Neuronal stem cell (in vitro differentiated cells): ENCODE data around the gene PODXL2.
"Not testable (repeated sequence)": the region's sequence is repeated elsewhere in the genome, so short reads cannot be mapped to it uniquely, and the experiment has no call there.

Source experiments
- DNase-seq: peaks from one replicate; pipeline ENCODE4 v3.0.0-alpha.2; 2013; ENCODE audit warnings: low spot score
- H2AFZ ChIP-seq: one replicate; pipeline ENCODE4 v1.6.1; 2013; ENCODE audit warnings: mild to moderate bottlenecking, low read length, inconsistent platforms
- H2AK5ac ChIP-seq: 2 replicates; pipeline ENCODE4 v1.6.1; 2013; ENCODE audit warnings: low read depth, mild to moderate bottlenecking, inconsistent platforms, low read length, moderate library complexity, mixed read lengths
- H2BK120ac ChIP-seq: 2 replicates; pipeline ENCODE4 v1.6.1; 2013; ENCODE audit warnings: low read depth, mild to moderate bottlenecking, inconsistent platforms, low read length, moderate library complexity, mixed read lengths
- H2BK12ac ChIP-seq: one replicate; pipeline ENCODE4 v1.6.1; 2013; ENCODE audit warnings: low read length, inconsistent platforms
- H2BK15ac ChIP-seq: 2 replicates; pipeline ENCODE4 v1.6.1; 2013; ENCODE audit warnings: mild to moderate bottlenecking, low read length, inconsistent platforms, mixed read lengths
- H2BK5ac ChIP-seq: one replicate; pipeline ENCODE4 v1.6.1; 2013; ENCODE audit warnings: inconsistent platforms, mild to moderate bottlenecking, low read length, moderate library complexity
- H3K14ac ChIP-seq: one replicate; pipeline ENCODE4 v1.6.1; 2013; ENCODE audit warnings: low read length, inconsistent platforms
- H3K18ac ChIP-seq: 2 replicates; pipeline ENCODE4 v1.6.1; 2013; ENCODE audit warnings: low read length, inconsistent platforms
- H3K23ac ChIP-seq: 2 replicates; pipeline ENCODE4 v1.6.1; 2013; ENCODE audit warnings: low read depth, mild to moderate bottlenecking, mixed read lengths, low read length, inconsistent platforms; ENCODE audit not compliant: poor library complexity
- H3K27ac ChIP-seq: replicated peaks from 3 replicates; pipeline ENCODE4 v1.5.1; 2013; ENCODE audit warnings: low read length, inconsistent platforms
- H3K27me3 ChIP-seq, 3 experiments: 2 replicates each; pipeline ENCODE4 v1.6.1; 2013; ENCODE audit warnings: low read length in 3 of 3, mild to moderate bottlenecking in 2 of 3, inconsistent platforms in 1 of 3, low read depth in 1 of 3, mixed read lengths in 1 of 3, moderate library complexity in 1 of 3; ENCODE audit not compliant: control insufficient read depth in 3 of 3, insufficient read depth in 3 of 3
- H3K36me3 ChIP-seq, 2 donors: replicated peaks in 1 of 2; 2 replicates each; pipeline ENCODE4 v1.6.1; 2013; ENCODE audit warnings: low read length in 2 of 2; ENCODE audit not compliant: control insufficient read depth in 2 of 2, insufficient read depth in 2 of 2
- H3K4ac ChIP-seq: 2 replicates; pipeline ENCODE4 v1.6.1; 2013; ENCODE audit warnings: inconsistent platforms, mild to moderate bottlenecking, low read length, moderate library complexity
- H3K4me1 ChIP-seq, 2 donors: 1 replicate in 1 of 2; 2 replicates in 1 of 2; pipeline ENCODE4 v1.6.1; 2013; ENCODE audit warnings: low read length in 2 of 2, low read depth in 1 of 2; ENCODE audit not compliant: control insufficient read depth in 2 of 2, insufficient read depth in 1 of 2
- H3K4me2 ChIP-seq: one replicate; pipeline ENCODE4 v1.6.1; 2013; ENCODE audit warnings: mild to moderate bottlenecking, low read length, inconsistent platforms; ENCODE audit not compliant: insufficient read depth, poor library complexity, severe bottlenecking
- H3K4me3 ChIP-seq, 2 donors: 2 replicates each; pipeline ENCODE4 v1.5.1; 2013; ENCODE audit warnings: low read length in 2 of 2, mild to moderate bottlenecking in 2 of 2, inconsistent platforms in 1 of 2, moderate library complexity in 1 of 2
- H3K79me1 ChIP-seq: one replicate; pipeline ENCODE4 v1.6.1; 2013; ENCODE audit warnings: low read depth, mild to moderate bottlenecking, inconsistent platforms, low read length, moderate library complexity
- H3K9ac ChIP-seq: one replicate; pipeline ENCODE4 v1.6.1; 2013; ENCODE audit warnings: mild to moderate bottlenecking, low read depth, low read length, inconsistent platforms; ENCODE audit not compliant: poor library complexity
- H3K9me3 ChIP-seq, 2 donors: replicated peaks in 1 of 2; 2 replicates each; pipeline versions ENCODE3 to v1.6.1; 2013; ENCODE audit warnings: low read length in 2 of 2, mild to moderate bottlenecking in 2 of 2, inconsistent platforms in 1 of 2, low read depth in 1 of 2, mixed read lengths in 1 of 2, moderate library complexity in 1 of 2; ENCODE audit not compliant: control insufficient read depth in 2 of 2, insufficient read depth in 1 of 2
- H4K8ac ChIP-seq: one replicate; pipeline ENCODE4 v1.6.1; 2013; ENCODE audit warnings: low read depth, mild to moderate bottlenecking, inconsistent platforms, low read length, moderate library complexity
- H4K91ac ChIP-seq: one replicate; pipeline ENCODE4 v1.6.1; 2013; ENCODE audit warnings: low read length, low read depth, mild to moderate bottlenecking, inconsistent platforms; ENCODE audit not compliant: poor library complexity
- WGBS, 2 donors: extraction: QIAGEN DNeasy Blood & Tissue Kit; methylation state at CpG; one replicate each; pipeline ENCODE4 v1.1.7; 2013; ENCODE audit warnings: missing lambda C conversion rate in 2 of 2, mixed read lengths in 1 of 2; ENCODE audit not compliant: insufficient read length in 2 of 2, insufficient replicate concordance in 1 of 2; ENCODE audit errors: extremely low coverage in 2 of 2; 5-methylcytosine and 5-hydroxymethylcytosine counted together

Gene PODXL2

DNA sequence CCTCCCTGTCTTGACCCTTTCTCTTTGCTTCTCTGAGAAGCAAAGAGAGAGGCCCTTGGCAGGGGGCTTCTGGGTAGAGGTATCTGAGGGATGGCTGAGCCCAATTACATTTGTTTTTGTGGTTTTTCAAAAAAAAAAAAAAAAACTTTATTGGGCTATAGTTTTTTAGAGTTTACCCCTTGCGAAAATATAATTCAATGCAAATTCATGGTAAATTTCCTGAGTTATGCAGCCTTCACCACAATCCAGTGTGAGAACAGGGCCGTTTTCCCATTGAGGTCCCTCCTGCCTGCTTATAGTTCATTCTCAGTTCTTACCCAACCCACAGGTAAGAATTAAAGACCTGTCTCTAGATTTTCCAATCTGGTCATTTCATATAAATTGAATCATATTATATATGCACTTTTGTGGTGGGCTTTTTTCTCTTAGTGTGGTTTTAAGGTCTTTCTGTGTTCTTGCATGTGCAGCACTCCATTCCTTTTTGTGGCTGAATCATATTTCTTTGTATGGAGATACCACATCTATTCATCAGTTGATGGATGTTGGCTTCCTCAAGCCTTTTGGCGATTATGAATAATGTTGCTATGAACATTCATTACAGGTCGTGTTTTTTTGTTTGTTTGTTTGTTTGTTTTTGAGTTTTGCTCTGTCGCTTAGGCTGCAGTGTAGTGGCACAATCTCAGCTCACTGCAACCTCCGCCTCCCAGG lies 28.1 kb upstream of the PODXL2 start:
- Histone ChIP-seq H4K91ac (no peak overlapping the region), H2BK120ac (no peak overlapping the region), H2BK5ac (no peak overlapping the region), H3K4me3 (no peak overlapping the region), H3K23ac (no peak overlapping the region), H3K27me3 (no peaks in the 10 kb centered on the region), H3K4me1 (peaks cover 16 to 22% of the 10 kb centered on the region in 2 donors), H3K4ac (no peak overlapping the region), H2AFZ (no peak overlapping the region), H3K36me3 (peaks cover 42 to 70% of the 10 kb centered on the region in 2 donors), H2BK12ac (no peak overlapping the region), H3K9ac (peak overlapping the region; percentile 71), H3K9me3 (no peaks in the 10 kb centered on the region), H4K8ac (no peak overlapping the region), H2BK15ac (no peak overlapping the region), H3K14ac (no peak overlapping the region), H3K27ac (no peak overlapping the region), H2AK5ac (no peak overlapping the region), H3K79me1 (peaks cover 12% of the 10 kb centered on the region), H3K4me2 (no peak overlapping the region), H3K18ac (no peak overlapping the region)
- no CpG with 5 or more reads among the region's 6 CpGs for WGBS, 2 donors
- no peak for DNase-seq

DNA sequence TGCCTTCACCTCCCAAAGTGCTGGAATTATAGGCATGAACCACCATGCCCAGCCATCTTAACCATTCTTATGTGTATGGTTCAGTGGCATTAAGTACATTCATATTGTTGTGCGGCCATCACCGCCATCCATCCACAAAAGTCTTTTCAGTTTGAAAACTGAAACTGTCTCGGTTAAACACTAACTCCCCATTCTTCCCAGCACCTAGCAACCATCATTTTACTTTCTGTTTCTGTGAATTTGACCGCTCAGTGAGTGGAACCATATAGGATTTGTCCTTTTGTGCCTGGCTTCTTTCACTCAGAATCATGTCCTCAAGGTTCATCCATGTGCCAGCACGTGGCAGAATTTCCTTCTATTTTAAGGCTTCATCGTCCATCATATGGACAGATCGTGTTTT lies 24.9 kb upstream of the PODXL2 start:
- no peak overlapping the region for H4K8ac ChIP-seq
- peaks cover 12 to 19% of the 10 kb centered on the region in 2 donors for H3K4me1 ChIP-seq
- no peak overlapping the region for H3K14ac ChIP-seq
- H3K79me1 ChIP-seq = peaks cover 27% of the 10 kb centered on the region
- H3K27ac ChIP-seq = no peak overlapping the region
- no peaks in the 10 kb centered on the region for H3K27me3 ChIP-seq
- WGBS, 2 donors = no CpG with 5 or more reads among the region's 7 CpGs
- H3K36me3 ChIP-seq = peaks cover 73 to 100% of the 10 kb centered on the region in 2 donors
- no peak overlapping the region for H3K23ac ChIP-seq
- no peak overlapping the region for H3K4ac ChIP-seq
- H3K9me3 ChIP-seq = no peaks in the 10 kb centered on the region
- no peak overlapping the region for H2BK15ac ChIP-seq
- no peak overlapping the region for H2AFZ ChIP-seq
- H3K4me2 ChIP-seq = no peak overlapping the region
- no peak overlapping the region for H4K91ac ChIP-seq
- H3K18ac ChIP-seq = no peak overlapping the region
- no peak overlapping the region for H3K9ac ChIP-seq
- no peak overlapping the region for H2BK120ac ChIP-seq
- no peak overlapping the region for H3K4me3 ChIP-seq
- H2BK12ac ChIP-seq = no peak overlapping the region
- no peak for DNase-seq
- no peak overlapping the region for H2AK5ac ChIP-seq
- H2BK5ac ChIP-seq = no peak overlapping the region

GRCh38 chr3:127604546-127605165 lies 24.3 kb upstream of the PODXL2 start:
- Histone ChIP-seq H2AFZ (no peak overlapping the region), H4K8ac (no peak overlapping the region), H3K18ac (no peak overlapping the region), H2BK120ac (no peak overlapping the region), H3K4ac (peak overlapping the region; percentile 7), H4K91ac (no peak overlapping the region), H2AK5ac (no peak overlapping the region), H3K9ac (no peak overlapping the region), H2BK5ac (no peak overlapping the region), H3K14ac (no peak overlapping the region), H3K4me1 (peaks cover 6 to 12% of the 10 kb centered on the region in 2 donors), H3K27ac (no peak overlapping the region), H3K27me3 (no peaks in the 10 kb centered on the region), H3K23ac (peak overlapping the region; percentile 61), H3K9me3 (no peaks in the 10 kb centered on the region), H3K79me1 (peaks cover 27% of the 10 kb centered on the region), H3K4me3 (no peak overlapping the region), H3K36me3 (peaks cover 74 to 100% of the 10 kb centered on the region in 2 donors), H2BK15ac (no peak overlapping the region), H3K4me2 (no peak overlapping the region), H2BK12ac (no peak overlapping the region)
- WGBS, 2 donors = no CpG with 5 or more reads among the region's 41 CpGs
- no peak for DNase-seq

DNA sequence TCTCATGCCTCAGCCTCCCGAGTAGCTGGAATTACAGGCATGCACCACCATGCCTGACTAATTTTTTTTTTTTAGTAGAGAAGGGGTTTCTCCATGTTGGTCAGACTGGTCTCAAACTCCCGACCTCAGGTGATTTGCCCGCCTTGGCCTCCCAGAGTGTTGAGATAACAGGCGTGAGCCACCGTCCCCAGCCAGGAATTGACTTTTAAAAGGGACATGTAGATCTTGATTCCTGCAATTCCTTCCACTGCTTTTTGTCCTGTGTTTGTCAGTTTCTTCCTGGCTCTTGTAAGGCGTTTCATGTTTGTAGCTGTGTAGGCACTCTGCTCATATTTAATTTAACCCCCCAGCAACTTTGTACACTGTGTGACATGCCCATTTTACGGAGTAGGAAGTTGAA lies 23.4 kb upstream of the PODXL2 start:
- H3K9me3 ChIP-seq, H3K4me3 ChIP-seq, H4K91ac ChIP-seq, H3K4me2 ChIP-seq, DNase-seq, H3K4ac ChIP-seq, H3K27ac ChIP-seq, H3K23ac ChIP-seq, H3K18ac ChIP-seq, H2BK12ac ChIP-seq, H2AFZ ChIP-seq, H3K4me1 ChIP-seq, H2BK120ac ChIP-seq, H2BK5ac ChIP-seq, H3K14ac ChIP-seq, H2AK5ac ChIP-seq, H3K27me3 ChIP-seq, H4K8ac ChIP-seq, H2BK15ac ChIP-seq, H3K9ac ChIP-seq: not testable (repeated sequence)
- peaks cover 75 to 100% of the 10 kb centered on the region in 2 donors for H3K36me3 ChIP-seq
- peaks cover 27% of the 10 kb centered on the region for H3K79me1 ChIP-seq
- WGBS, 2 donors = no CpG with 5 or more reads among the region's 7 CpGs
